Ascending aorta (tissue), 2 donors: ENCODE results near the gene EXOC4. TPM values are rescaled to one million over a fixed set of nuclear protein-coding genes. Genes with fewer than 3 reads are reported as not detected.

ENCODE experiments used
- DNase-seq, 2 donors: peaks; one replicate each; pipeline ENCODE4 v3.0.0-alpha.2; 2019; ENCODE audit warnings: low spot score in 2 of 2
- H3K27ac ChIP-seq, 2 donors: fragments of 200-600 bp; sonication (generic); one replicate each; pipeline ENCODE4 v1.5.1; 2016 to 2017; ENCODE audit warnings: mild to moderate bottlenecking in 1 of 2
- H3K27me3 ChIP-seq: fragments of 200-600 bp; sonication (generic); one replicate; pipeline ENCODE4 v1.5.1; 2017
- H3K36me3 ChIP-seq, 2 donors: fragments of 200-600 bp; sonication (generic); one replicate each; pipeline ENCODE4 v1.5.1; 2016
- H3K4me1 ChIP-seq, 2 donors: fragments of 200-600 bp; sonication (generic); one replicate each; pipeline ENCODE4 v1.5.1; 2016 to 2017; ENCODE audit warnings: mild to moderate bottlenecking in 1 of 2
- H3K4me3 ChIP-seq, 2 donors: fragments of 200-600 bp; sonication (generic); one replicate each; pipeline ENCODE4 v1.5.1; 2016 to 2017; ENCODE audit warnings: mild to moderate bottlenecking in 1 of 2
- H3K9me3 ChIP-seq, 2 donors: fragments of 200-600 bp; sonication (generic); one replicate each; pipeline ENCODE4 v1.5.1; 2016
- intact Hi-C: fragments of 100-400 bp; cut with DNase I; formaldehyde crosslinking; loops from one replicate; pipeline ENCODE4 v1.15.1; 2023
- total RNA-seq: library from RNA; depleted of rRNA; stranded (reverse); fragments of >200 nt; gene quantifications from one replicate; pipeline ENCODE4 v1.1.0, GENCODE V29; 2016
- TF ChIP-seq, protein P1 (sequence below), 3 experiments: fragments of 200-600 bp in 2 of 3; fragments of 450-650 bp in 1 of 3; sonication (generic) in 2 of 3; IDR thresholded peaks; one replicate each; pipeline ENCODE4 v1.5.1; 2016 to 2019; ENCODE audit warnings: antibody characterized with exemption in 3 of 3, mild to moderate bottlenecking in 1 of 3, moderate library complexity in 1 of 3

The EXOC4 gene
- total RNA-seq, 1 donor from 2014 or later: 27.1 TPM

GRCh38 chr7:133556048-133556447 lies 303.2 kb downstream of the EXOC4 start:
- H3K36me3 ChIP-seq: no peaks in the 10 kb centered on the region
- no peaks in the 10 kb centered on the region for H3K9me3 ChIP-seq
- H3K4me1 ChIP-seq: no peaks in the 10 kb centered on the region
- TF ChIP-seq, protein P1, sequence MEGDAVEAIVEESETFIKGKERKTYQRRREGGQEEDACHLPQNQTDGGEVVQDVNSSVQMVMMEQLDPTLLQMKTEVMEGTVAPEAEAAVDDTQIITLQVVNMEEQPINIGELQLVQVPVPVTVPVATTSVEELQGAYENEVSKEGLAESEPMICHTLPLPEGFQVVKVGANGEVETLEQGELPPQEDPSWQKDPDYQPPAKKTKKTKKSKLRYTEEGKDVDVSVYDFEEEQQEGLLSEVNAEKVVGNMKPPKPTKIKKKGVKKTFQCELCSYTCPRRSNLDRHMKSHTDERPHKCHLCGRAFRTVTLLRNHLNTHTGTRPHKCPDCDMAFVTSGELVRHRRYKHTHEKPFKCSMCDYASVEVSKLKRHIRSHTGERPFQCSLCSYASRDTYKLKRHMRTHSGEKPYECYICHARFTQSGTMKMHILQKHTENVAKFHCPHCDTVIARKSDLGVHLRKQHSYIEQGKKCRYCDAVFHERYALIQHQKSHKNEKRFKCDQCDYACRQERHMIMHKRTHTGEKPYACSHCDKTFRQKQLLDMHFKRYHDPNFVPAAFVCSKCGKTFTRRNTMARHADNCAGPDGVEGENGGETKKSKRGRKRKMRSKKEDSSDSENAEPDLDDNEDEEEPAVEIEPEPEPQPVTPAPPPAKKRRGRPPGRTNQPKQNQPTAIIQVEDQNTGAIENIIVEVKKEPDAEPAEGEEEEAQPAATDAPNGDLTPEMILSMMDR (IDR thresholded peaks at IDR 0.05): no peak
- H3K4me3 ChIP-seq: no peak overlapping the region
- DNase-seq: no peak
- no peak overlapping the region for H3K27ac ChIP-seq
- no peaks in the 10 kb centered on the region for H3K27me3 ChIP-seq
- intact Hi-C loops: no loop called here

DNA sequence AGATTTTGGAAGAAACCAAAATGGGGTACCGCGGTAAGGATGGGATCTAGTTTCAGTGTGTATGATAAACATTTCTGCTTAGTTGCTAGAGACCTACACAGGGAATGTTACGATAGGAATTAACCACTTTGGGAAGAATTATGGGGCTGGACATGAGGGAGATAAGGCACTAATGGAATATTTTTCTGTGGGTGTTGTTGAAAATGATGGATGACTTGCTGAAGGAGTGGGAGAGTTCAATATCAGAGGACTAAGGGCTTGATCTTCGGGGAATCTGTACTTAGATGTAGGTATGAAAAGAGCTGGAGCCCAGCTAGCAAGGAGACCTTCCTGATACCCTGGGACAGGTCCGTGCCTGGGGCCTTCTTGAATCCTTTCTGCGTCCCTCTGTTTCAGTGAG lies 303.7 kb downstream of the EXOC4 start:
- H3K9me3 ChIP-seq: no peaks in the 10 kb centered on the region
- no peak overlapping the region for H3K27ac ChIP-seq
- H3K36me3 ChIP-seq: no peaks in the 10 kb centered on the region
- TF ChIP-seq, protein P1 (IDR thresholded peaks at IDR 0.05): no peak
- H3K4me1 ChIP-seq: no peaks in the 10 kb centered on the region
- intact Hi-C loops: no loop called here
- no peak overlapping the region for H3K4me3 ChIP-seq
- H3K27me3 ChIP-seq: no peaks in the 10 kb centered on the region
- no peak for DNase-seq

- DNase-seq: no peak
- Histone ChIP-seq H3K27ac (no peak overlapping the region), H3K27me3 (no peaks in the 10 kb centered on the region), H3K9me3 (no peaks in the 10 kb centered on the region), H3K4me3 (no peak overlapping the region), H3K36me3 (no peaks in the 10 kb centered on the region), H3K4me1 (no peaks in the 10 kb centered on the region)
- TF ChIP-seq, protein P1 (IDR thresholded peaks at IDR 0.05): no peak
- intact Hi-C loops: no loop called here
Measured at GRCh38 chr7:133560900-133561299, 308.0 kb downstream of the EXOC4 start.

DNA sequence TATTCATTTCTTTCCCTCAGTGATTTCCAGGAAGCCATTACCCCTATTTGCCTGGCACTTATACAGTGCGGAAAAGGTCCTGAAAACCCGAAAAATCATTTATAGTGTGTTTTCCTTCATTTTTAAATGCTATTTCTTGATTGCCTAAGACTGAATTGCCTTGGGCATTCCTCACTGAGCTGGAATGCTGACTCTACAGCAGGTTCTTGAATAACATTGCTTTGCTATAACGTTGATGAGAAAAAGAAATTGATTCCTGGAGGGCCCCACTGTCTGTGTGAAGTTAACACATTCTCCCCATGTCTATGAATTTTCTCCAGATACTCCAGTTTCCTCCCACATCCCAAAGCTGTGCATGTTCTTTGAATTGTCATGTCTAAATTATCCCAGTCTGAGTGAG lies 308.5 kb downstream of the EXOC4 start:
- Histone ChIP-seq H3K27ac (no peak overlapping the region), H3K27me3 (no peaks in the 10 kb centered on the region), H3K9me3 (no peaks in the 10 kb centered on the region), H3K36me3 (no peaks in the 10 kb centered on the region), H3K4me3 (no peak overlapping the region), H3K4me1 (no peaks in the 10 kb centered on the region)
- DNase-seq: no peak
- intact Hi-C loops: no loop called here
- TF ChIP-seq, protein P1 (IDR thresholded peaks at IDR 0.05): no peak

GRCh38 chr7:133562621-133563020 lies 309.7 kb downstream of the EXOC4 start:
- H3K4me3 ChIP-seq: no peak overlapping the region
- no peak overlapping the region for H3K27ac ChIP-seq

More at GRCh38 chr7:133562621-133563020, 309.7 kb downstream of the EXOC4 start:
- no peaks in the 10 kb centered on the region for H3K27me3 ChIP-seq
- TF ChIP-seq, protein P1 (IDR thresholded peaks at IDR 0.05): no peak
- no peaks in the 10 kb centered on the region for H3K4me1 ChIP-seq
- H3K9me3 ChIP-seq: no peaks in the 10 kb centered on the region
- intact Hi-C loops: no loop called here
- DNase-seq: no peak
- no peaks in the 10 kb centered on the region for H3K36me3 ChIP-seq
